ENCODE measurements around the gene SMIM13.
"Not testable (repeated sequence)": the region's sequence is repeated elsewhere in the genome, so short reads cannot be mapped to it uniquely, and the experiment has no call there.

Gene SMIM13

DNA sequence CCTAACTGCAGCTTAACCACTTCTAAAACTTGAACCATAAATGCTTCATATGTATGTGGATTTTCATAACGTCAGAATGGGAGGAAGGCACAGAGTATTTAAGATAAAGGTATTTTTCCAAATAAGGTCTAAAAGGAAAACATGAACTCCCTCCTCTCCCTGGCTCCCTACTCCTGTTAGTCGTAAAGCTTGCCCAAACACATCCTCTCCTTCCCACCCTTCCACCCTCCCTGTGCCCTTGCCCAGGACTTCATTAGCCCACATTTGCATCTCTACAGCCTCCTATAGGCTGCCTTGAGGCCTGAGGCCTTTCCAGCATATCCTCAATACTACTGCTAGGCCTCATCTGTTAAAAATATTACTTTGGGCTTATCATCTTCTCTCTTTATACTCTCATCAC lies 17.1 kb upstream of the SMIM13 start:
- H3K4me3 ChIP-seq (ENCODE audit: low read depth, low read length): no peak overlapping the region
- ChIA-PET CTCF (interaction anchor here (2.2 to 9.7 kb wide), 2 partner anchors 17 to 123 kb away, joined by 5 to 413 read pairs; partner anchors contain the start of gene SMIM13), POLR2A (no interaction called here)
- no peak for DNase-seq (ENCODE audit: low read depth, low spot score)
- TF ChIP-seq, protein P1, sequence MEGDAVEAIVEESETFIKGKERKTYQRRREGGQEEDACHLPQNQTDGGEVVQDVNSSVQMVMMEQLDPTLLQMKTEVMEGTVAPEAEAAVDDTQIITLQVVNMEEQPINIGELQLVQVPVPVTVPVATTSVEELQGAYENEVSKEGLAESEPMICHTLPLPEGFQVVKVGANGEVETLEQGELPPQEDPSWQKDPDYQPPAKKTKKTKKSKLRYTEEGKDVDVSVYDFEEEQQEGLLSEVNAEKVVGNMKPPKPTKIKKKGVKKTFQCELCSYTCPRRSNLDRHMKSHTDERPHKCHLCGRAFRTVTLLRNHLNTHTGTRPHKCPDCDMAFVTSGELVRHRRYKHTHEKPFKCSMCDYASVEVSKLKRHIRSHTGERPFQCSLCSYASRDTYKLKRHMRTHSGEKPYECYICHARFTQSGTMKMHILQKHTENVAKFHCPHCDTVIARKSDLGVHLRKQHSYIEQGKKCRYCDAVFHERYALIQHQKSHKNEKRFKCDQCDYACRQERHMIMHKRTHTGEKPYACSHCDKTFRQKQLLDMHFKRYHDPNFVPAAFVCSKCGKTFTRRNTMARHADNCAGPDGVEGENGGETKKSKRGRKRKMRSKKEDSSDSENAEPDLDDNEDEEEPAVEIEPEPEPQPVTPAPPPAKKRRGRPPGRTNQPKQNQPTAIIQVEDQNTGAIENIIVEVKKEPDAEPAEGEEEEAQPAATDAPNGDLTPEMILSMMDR (IDR thresholded peaks at IDR 0.05; ENCODE audit: insufficient read depth, low read length, missing control alignments): no peak

DNA sequence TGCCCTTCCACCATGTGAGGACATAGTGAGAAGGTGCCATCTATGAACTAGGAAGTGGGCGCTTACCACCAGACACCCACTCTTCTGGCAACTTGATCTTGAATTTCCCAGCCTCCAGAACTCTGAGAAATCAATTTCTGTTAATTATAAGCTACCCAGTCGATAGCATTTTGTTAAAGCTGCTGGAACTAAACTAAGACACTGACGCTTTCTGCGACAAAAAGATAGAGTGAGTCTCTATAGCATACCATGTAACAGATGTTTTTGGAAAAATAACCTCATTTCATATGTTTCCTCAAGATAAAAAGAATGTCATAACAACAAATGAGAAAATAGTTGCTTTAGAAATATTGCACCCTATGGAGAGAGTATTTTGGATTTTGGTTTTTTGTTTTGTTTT lies 15.4 kb upstream of the SMIM13 start:
- POLR2A ChIA-PET: no interaction called here
- CTCF ChIA-PET: interaction anchor here (1.4 to 3.7 kb wide), 3 partner anchors 8 to 416 kb away, joined by 3 to 33 read pairs (median 6); no protein-coding TSS in a partner anchor
- DNase-seq (ENCODE audit: low read depth, low spot score): no peak
- TF ChIP-seq, protein P1 (IDR thresholded peaks at IDR 0.05; ENCODE audit: insufficient read depth, low read length, missing control alignments): no peak
- H3K4me3 ChIP-seq (ENCODE audit: low read depth, low read length): no peak overlapping the region

DNA sequence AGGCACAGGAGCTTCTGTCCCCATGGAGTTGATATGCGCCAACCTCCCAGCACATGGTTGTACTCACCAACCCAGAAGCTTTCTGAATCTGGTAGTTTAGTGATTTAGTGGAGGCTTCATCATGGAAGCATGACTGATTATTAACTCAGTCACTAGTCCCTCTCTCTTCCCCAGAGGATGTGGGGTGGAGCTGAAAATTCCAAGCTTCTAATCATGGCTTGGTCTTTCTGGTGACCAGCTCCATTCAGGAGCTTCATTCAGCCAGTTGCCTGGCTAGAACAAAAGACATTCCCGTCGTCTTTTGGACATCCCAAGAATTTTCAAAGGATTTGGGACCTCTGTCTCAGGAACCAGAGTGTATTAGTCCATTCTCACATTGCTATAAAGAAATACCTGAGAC lies 13.3 kb upstream of the SMIM13 start:
- DNase-seq (ENCODE audit: low read depth, low spot score): no peak
- TF ChIP-seq, protein P1 (IDR thresholded peaks at IDR 0.05; ENCODE audit: insufficient read depth, low read length, missing control alignments): no peak
- H3K4me3 ChIP-seq (ENCODE audit: low read depth, low read length): no peak overlapping the region
- CTCF ChIA-PET: interaction anchor here (0.8 to 5.0 kb wide), 7 partner anchors 8 to 416 kb away, joined by 3 to 33 read pairs (median 6); no protein-coding TSS in a partner anchor
- POLR2A ChIA-PET: no interaction called here

DNA sequence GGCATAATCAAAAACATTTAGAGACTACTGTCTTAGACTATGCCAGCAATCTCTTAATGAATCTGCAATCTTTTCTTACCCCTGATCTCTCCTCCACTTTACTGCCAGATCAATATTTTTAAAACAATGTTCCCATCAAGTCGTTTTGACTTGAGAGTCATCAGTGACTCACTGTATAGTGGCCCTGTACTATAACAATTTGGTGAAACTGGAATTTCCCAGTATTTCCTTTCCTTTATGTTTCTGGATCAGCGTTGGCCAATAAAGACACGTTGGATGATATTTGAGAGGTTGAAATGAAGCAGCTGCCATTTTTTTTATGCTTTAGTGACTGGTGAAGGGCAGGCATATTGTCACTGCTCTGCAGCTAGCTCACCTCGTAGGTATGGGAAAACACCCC lies 10.1 kb upstream of the SMIM13 start:
- no peak overlapping the region for H3K4me3 ChIP-seq (ENCODE audit: low read depth, low read length)
- ChIA-PET CTCF (interaction anchor here (1.4 to 5.0 kb wide), 3 partner anchors 14 to 413 kb away, joined by 3 to 30 read pairs (median 22); no protein-coding TSS in a partner anchor), POLR2A (no interaction called here)
- TF ChIP-seq, protein P1 (IDR thresholded peaks at IDR 0.05; ENCODE audit: insufficient read depth, low read length, missing control alignments): no peak
- no peak for DNase-seq (ENCODE audit: low read depth, low spot score)

DNA sequence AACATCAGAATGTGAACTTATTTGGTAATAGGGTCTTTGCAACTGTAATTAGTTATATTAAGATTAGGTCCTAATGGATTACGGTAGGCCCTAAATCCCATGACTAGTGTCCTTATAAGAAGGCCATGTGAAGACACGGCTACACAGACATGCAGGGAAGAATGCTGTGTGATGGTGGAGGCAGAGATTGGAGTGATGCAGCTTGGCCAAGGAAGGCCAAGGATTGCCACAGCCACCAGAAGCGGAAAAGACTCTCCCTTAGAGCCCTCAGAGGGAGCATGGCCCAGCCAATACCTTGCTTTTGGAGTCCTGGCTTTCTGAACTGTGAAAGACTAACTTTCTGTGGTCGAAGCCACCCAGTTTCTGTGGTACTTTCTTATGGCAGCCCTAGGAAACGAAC lies 9.7 kb upstream of the SMIM13 start:
- ChIA-PET POLR2A (no interaction called here), CTCF (interaction anchor here (4.9 to 5.0 kb wide), 2 partner anchors 14 to 413 kb away, joined by 22 to 30 read pairs; no protein-coding TSS in a partner anchor)
- TF ChIP-seq, protein P1 (IDR thresholded peaks at IDR 0.05; ENCODE audit: insufficient read depth, low read length, missing control alignments): no peak
- no peak overlapping the region for H3K4me3 ChIP-seq (ENCODE audit: low read depth, low read length)
- DNase-seq (ENCODE audit: low read depth, low spot score): no peak

DNA sequence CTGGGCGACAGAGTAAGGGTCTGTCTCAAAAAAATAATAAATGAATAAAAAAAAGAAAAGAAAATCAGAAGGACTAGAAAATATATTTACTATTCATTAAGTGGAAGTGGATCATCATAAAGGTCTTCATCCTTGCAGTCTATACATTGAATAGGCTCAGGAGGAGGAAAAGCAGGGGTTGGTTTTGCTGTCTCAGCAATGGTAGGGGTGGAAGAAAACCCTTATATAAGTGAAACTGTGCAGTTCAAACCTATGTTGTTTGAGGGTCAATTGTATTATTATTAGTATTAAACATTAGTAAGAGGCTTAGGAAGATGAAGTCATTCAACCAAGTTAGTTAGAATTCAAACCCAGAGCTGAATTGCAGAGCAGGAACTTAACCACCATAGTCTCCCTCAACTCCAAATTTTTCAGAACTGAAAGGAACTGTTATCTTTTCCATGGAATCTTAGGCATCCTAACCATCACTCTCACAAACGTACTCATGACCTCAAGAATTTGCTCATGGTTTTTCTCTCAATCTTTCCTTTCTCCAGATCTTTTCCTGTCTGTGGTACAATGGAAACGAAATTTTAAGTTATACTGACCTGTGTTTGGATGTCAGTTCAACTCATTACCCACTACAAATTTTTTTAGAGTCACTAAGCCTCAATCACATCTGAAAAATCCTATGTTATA lies 7.7 kb upstream of the SMIM13 start:
- TF ChIP-seq, protein P1 (IDR thresholded peaks at IDR 0.05; ENCODE audit: insufficient read depth, low read length, missing control alignments): no peak
- ChIA-PET POLR2A (no interaction called here), CTCF (interaction anchor here (1.0 to 4.9 kb wide), 5 partner anchors 9 to 410 kb away, joined by 4 to 30 read pairs (median 4); no protein-coding TSS in a partner anchor)
- H3K4me3 ChIP-seq (ENCODE audit: low read depth, low read length): no peak overlapping the region
- DNase-seq (ENCODE audit: low read depth, low spot score): peak; percentile 54

DNA sequence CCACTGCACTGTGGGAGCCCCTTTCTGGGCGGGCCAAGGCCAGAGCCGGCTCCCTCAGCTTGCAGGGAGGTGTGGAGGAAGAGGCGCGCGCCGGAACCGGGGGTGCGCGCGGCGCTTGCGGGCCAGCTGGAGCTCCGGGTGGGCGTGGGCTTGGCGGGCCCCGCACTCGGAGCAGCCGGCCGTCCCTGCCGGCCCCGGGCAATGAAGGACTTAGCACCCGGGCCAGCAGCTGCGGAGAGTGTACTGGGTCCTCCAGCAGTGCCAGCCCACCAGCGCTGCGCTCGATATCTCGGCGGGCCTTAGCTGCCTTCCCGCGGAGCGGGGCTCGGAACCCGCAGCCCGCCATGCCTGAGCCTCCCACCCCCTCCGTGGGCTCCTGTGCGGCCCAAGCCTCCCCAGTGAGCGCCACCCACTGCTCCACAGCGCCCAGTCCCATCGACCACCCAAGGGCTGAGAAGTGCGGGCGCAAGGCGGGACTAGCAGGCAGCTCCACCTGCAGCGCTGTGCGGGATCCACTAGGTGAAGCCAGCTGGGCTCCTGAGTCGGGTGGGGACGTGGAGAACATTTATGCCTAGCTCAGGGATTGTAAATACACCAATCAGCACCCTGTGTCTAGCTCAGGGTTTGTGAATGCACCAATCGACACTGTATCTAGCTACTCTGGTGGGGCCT lies 6.4 kb upstream of the SMIM13 start:
- DNase-seq (ENCODE audit: low read depth, low spot score); H3K4me3 ChIP-seq (ENCODE audit: low read depth, low read length); POLR2A ChIA-PET: not testable (repeated sequence)
- CTCF ChIA-PET: interaction anchor here (1.2 to 3.3 kb wide), 3 partner anchors 11 to 409 kb away, joined by 3 to 15 read pairs (median 13); no protein-coding TSS in a partner anchor

Data from AG04449 (cell line).